Activated CD8-positive, alpha-beta memory T cell treated with anti-CD3 and anti-CD28 coated beads, Interleukin-2, amount 50 U/mL, for 4 hours (primary cell): Measurements from ENCODE around the gene DMGDH.

Experiments
- DNase-seq: peaks from one replicate; pipeline ENCODE4 v3.0.0-alpha.2; 2020

Gene DMGDH

DNA sequence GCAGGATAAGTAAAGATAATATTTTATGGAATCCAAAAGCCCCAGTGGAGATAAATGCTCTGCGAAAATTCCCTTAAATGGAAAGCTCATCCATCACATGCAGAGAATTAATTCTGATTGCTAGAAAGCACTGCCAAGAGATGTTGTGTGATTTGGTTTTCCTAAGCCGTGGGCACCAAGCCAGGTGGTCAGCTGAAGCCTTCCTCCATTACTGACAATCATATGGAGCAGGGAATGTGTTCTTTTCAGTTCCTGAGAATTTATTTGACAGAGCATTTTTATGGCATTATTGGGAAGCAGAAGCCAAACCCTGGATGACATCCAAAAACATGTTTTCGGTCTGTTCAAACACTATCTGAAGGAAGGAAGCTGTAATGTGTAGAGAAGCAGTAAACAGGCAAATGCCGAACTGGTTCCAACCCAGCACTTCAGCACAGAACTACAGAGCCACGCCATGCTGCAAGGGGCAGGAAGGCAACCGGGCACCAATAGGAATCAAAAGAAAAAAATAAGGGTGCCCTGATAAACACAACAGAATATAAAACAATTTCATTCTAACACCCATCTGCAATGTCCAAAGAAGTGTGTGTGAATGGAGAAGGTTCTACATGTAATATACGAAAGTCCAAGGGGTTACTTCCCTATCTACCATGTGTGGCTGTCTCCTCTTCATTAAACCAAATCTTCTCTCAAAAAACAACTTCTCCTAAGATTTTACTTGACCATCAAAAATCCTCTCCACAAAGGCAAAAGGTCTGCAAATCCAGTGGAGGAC is 96.6 kb downstream of the DMGDH start:
- DNase-seq = no peak

DNA sequence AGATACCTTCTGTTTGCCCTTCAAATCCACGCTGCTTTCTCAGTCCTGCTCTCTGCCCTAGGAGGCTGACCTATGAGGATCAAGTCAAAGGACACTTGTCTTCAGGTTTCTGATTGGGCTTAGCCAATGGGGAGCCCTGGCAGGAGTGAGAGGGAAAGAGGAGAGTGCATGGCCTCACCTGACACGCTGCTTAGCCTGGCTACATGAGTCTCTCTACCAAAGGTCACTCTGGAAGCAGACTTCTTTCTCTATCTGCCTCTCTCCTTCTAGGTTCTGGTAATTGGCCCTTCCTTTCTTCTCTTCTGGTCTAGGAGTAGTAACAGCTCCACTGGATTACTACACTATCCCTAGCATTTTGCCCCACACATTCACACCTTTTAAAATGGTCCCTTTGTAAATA is 97.5 kb downstream of the DMGDH start:
- no peak for DNase-seq

DNA sequence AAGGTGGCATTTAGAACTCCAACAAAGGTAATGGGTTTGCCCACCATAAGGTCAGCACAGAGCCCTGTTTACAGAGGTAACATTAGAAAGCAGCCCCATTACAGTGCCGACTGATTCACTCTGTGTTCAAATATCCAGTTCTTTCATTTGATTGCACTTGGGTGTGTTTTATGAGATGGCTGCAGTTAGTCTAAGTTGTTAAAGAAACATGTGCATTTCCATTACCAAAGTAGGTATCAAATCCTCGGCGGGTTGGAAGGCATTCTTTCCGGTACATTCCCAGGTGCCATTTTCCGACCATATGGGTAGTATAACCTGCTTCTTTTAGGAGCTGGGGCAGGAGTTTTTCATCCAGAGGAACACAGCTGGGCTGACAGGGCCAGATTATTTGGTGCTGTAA is 100.7 kb downstream of the DMGDH start:
- no peak for DNase-seq

DNA sequence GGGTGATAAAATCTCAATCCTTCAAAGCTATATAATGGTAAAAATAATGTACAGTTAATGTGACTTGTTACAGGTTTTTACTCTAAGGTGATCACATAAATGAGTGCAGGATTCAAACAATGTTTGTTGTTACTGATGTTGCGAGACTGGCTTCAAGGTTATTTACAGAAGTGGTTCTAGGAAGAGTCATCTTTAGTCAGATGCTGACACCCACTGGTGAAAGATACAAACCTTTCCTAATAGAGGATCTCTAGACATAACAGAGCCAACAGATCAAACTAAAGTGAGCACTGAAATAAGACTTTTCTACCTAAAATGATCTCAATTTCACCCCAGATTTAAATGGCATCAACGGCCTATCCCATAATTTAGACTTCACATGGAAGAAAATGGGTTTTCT is 104.6 kb downstream of the DMGDH start:
- no peak for DNase-seq

DNA sequence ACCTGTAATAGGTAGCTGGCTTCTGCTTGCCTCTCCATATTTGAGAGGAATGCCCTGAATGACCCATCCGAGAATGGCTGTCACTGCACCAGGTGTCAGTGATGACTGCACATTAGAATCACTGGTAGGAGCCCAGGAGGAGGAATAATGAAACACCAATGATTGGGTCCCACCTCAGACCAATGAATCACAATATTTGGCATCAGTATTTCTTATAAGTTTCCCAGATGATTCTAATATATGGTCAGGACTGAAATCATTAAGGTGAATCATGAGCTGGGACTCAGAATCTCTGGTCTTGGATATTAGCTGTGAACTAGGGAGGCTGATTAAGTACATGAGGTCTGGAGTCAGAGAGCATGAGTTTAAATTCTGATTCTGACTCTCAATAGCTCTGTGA is 107.7 kb downstream of the DMGDH start:
- DNase-seq = no peak

DNA sequence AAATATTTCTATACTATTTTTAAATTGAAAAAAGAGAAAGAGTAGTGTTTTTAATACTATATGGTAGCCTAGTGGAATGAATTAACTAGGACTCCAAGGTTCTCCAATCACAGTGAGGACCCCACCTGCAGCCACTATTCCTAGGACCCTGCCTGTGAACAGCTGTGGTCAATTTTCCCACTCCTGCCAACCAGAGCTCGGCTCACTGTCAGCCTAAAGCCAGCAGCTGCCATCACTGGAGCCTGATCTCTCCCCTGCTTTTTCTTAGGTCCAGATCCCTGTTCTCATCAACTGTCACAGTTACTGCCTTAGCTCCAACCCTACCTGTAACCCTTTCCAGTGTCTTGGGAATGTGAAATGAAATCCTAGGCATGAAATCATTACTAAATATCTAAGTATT is 109.7 kb downstream of the DMGDH start:
- no peak for DNase-seq

DNA sequence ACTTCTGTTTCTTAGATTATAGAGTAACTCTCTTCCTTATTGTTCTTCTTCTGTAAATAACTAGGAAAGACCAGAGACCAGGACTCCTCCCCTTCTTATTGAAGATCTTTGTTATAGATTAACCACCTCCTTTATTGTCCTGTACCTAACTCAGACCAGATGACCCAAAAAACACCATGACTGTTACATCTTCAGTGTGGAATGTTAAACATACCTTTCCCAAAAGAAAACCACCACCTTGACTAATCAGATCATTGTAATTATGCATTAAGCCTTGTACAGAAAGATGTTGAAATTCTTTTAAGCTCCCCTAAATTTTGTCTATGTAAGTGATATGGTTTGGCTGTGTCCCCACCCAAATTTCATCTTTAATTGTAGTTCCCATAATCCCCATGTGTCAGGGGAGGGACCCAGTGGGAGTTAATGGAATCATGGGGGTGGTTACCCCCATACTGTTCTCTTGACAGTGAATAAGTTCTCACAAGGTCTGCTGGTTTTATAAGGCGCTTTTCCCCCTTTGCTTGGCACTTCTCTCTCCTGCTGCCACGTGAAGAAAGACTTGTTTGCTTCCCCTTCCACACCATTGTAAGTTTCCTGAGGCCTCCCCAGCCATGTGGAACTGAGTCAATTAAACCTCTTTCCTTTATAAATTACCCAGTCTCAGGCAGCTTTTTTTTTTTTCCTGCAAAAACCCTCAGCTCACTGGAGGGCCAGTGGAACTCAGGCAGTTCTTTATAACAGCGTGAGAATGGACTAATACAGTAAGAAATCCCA is 110.6 kb downstream of the DMGDH start:
- DNase-seq = no peak

DNA sequence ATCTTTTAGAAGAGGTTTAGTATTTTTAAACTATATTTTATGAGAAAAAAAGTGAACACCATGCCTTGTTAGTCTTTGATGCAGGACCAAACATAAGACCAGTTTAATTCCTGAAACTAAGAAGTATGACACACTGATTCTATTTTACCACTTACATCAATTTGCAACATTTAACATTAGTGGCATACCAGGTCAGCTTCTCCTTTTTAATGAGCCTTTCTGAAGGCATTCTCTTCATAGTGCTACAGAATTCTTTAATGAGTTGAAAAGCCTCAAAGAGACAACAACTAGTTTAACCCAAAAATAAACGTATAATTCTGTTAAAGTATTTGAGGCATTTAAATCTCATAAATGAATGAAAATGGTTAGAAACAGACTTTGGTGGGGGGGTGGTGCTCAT is 112.6 kb downstream of the DMGDH start:
- DNase-seq = no peak

DNA sequence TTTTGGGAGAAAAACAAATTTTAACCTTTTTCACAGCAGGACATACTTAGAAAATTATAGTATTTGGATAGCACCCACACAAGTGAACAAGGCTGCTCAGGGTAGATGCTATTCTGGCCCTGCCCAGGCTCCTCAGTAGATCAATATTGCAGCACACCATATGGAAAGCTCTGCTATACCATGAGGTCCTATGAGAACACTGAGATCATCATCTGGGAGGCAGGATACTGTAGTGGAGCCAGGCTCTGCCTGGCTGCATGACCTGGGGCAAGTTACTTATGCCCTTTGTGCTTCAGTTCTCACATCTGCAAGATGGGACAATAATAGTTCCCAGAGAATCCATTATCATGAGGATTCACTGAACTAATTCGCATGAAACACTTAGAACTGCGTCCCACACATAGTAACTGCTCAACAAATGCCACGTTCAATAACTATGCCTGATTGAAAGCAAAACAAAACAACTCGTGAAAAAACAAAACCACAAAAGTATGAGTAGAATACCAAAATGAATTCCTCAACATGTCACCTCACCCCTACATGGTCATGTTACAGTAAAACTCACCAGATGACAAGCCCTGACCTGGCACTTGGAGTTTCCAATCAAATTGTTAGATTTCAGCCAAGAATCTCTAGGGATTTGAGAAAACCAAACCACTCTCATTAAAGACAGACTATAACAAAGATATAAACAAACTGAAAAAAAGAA is 116.2 kb downstream of the DMGDH start:
- no peak for DNase-seq
